Measurements from ENCODE around the gene CLNK. TPM values are rescaled to one million over a fixed set of nuclear protein-coding genes. Genes with fewer than 3 reads are reported as not detected.

The CLNK gene
- total and polyA plus RNA-seq, 2 donors (not counting 1 experiment from before 2014, with no cell fraction given) = 0.57 to 0.75 TPM

GRCh38 chr4:10704430-10704810 is 19.9 kb upstream of the CLNK start:
- no peak for ATAC-seq (ENCODE audit: low read depth)
- H4K20me1 ChIP-seq (ENCODE audit: control insufficient read depth, insufficient read depth, low read length, poor library complexity, severe bottlenecking) = no peaks in the 10 kb centered on the region

GRCh38 chr4:10703766-10704429 is 19.3 kb upstream of the CLNK start:
- Histone ChIP-seq H3K4me1 (ENCODE audit: control insufficient read depth in 2 of 2, insufficient read depth in 2 of 2, low read length in 2 of 2) (no peaks in the 10 kb centered on the region), H3K36me3 (replicated peaks in 1 of 2; ENCODE audit: control extremely low read depth in 1 of 2, control insufficient read depth in 1 of 2, extremely low read depth in 1 of 2, insufficient read depth in 2 of 2, low read length in 1 of 2) (no peaks in the 10 kb centered on the region), H3K4me2 (replicated peaks; ENCODE audit: low read depth, low read length, poor library complexity, severe bottlenecking) (no peak overlapping the region), H3K27me3 (replicated peaks in 1 of 4; ENCODE audit: control extremely low read depth in 1 of 4, control insufficient read depth in 3 of 4, insufficient read depth in 4 of 4, low read length in 3 of 4) (no peaks in the 10 kb centered on the region), H2AFZ (ENCODE audit: insufficient read depth, low read depth, low read length, poor library complexity, severe bottlenecking) (no peak overlapping the region), H3K9me3 (ENCODE audit: control extremely low read depth in 1 of 3, control insufficient read depth in 2 of 3, insufficient read depth in 1 of 3, low read length in 2 of 3) (no peaks in the 10 kb centered on the region), H3K4me3 (ENCODE audit: control extremely low read depth in 1 of 5, extremely low read depth in 1 of 5, insufficient read depth in 1 of 5, low read depth in 2 of 5, low read length in 4 of 5) (no peak overlapping the region), H3K27ac (ENCODE audit: low read length in 2 of 2) (no peak overlapping the region), H3K79me2 (ENCODE audit: control insufficient read depth, insufficient read depth, low read length) (no peaks in the 10 kb centered on the region), H4K20me1 (ENCODE audit: control insufficient read depth, insufficient read depth, low read length, poor library complexity, severe bottlenecking) (no peaks in the 10 kb centered on the region), H3K9ac (ENCODE audit: low read length) (no peak overlapping the region)
- intact Hi-C loops (cut with micrococcal nuclease) = no loop called here
- POLR2A ChIA-PET = no interaction called here
- ATAC-seq (ENCODE audit: low read depth) (no peak), DNase-seq (no peak)
- no peaks in the 10 kb centered on the region for H3K27me3 Mint-ChIP-seq
- no peak overlapping the region for H3K4me3 Mint-ChIP-seq
- TF ChIP-seq EZH2 (IDR thresholded peaks at IDR 0.05; ENCODE audit: borderline replicate concordance, insufficient read depth, low read depth, low read length, poor library complexity, severe bottlenecking) = no peak
- TF ChIP-seq, protein P1, sequence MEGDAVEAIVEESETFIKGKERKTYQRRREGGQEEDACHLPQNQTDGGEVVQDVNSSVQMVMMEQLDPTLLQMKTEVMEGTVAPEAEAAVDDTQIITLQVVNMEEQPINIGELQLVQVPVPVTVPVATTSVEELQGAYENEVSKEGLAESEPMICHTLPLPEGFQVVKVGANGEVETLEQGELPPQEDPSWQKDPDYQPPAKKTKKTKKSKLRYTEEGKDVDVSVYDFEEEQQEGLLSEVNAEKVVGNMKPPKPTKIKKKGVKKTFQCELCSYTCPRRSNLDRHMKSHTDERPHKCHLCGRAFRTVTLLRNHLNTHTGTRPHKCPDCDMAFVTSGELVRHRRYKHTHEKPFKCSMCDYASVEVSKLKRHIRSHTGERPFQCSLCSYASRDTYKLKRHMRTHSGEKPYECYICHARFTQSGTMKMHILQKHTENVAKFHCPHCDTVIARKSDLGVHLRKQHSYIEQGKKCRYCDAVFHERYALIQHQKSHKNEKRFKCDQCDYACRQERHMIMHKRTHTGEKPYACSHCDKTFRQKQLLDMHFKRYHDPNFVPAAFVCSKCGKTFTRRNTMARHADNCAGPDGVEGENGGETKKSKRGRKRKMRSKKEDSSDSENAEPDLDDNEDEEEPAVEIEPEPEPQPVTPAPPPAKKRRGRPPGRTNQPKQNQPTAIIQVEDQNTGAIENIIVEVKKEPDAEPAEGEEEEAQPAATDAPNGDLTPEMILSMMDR (IDR thresholded peaks at IDR 0.05) = no peak
- WGBS (ENCODE audit: insufficient coverage) = no CpG with 5 or more reads among the region's 3 CpGs
- CTCF ChIA-PET = no interaction called here
- H3K9me3 Mint-ChIP-seq (ENCODE audit: insufficient read depth) = peaks cover 2% of the 10 kb centered on the region
- H3K27ac Mint-ChIP-seq = no peak overlapping the region
- H3K4me1 Mint-ChIP-seq = no peaks in the 10 kb centered on the region

More at GRCh38 chr4:10704430-10704810, 19.9 kb upstream of the CLNK start:
- Histone ChIP-seq H2AFZ (ENCODE audit: insufficient read depth, low read depth, low read length, poor library complexity, severe bottlenecking) (no peak overlapping the region), H3K4me3 (ENCODE audit: control extremely low read depth in 1 of 5, extremely low read depth in 1 of 5, insufficient read depth in 1 of 5, low read depth in 2 of 5, low read length in 4 of 5) (no peak overlapping the region), H3K27ac (ENCODE audit: low read length in 2 of 2) (no peak overlapping the region), H3K79me2 (ENCODE audit: control insufficient read depth, insufficient read depth, low read length) (no peaks in the 10 kb centered on the region), H3K4me1 (ENCODE audit: control insufficient read depth in 2 of 2, insufficient read depth in 2 of 2, low read length in 2 of 2) (no peaks in the 10 kb centered on the region), H3K9ac (ENCODE audit: low read length) (no peak overlapping the region), H3K9me3 (ENCODE audit: control extremely low read depth in 1 of 3, control insufficient read depth in 2 of 3, insufficient read depth in 1 of 3, low read length in 2 of 3) (no peaks in the 10 kb centered on the region), H3K27me3 (replicated peaks in 1 of 4; ENCODE audit: control extremely low read depth in 1 of 4, control insufficient read depth in 3 of 4, insufficient read depth in 4 of 4, low read length in 3 of 4) (no peaks in the 10 kb centered on the region), H3K4me2 (replicated peaks; ENCODE audit: low read depth, low read length, poor library complexity, severe bottlenecking) (no peak overlapping the region), H3K36me3 (replicated peaks in 1 of 2; ENCODE audit: control extremely low read depth in 1 of 2, control insufficient read depth in 1 of 2, extremely low read depth in 1 of 2, insufficient read depth in 2 of 2, low read length in 1 of 2) (no peaks in the 10 kb centered on the region)
- TF ChIP-seq, protein P1 (IDR thresholded peaks at IDR 0.05) = no peak
- no peak for TF ChIP-seq EZH2 (IDR thresholded peaks at IDR 0.05; ENCODE audit: borderline replicate concordance, insufficient read depth, low read depth, low read length, poor library complexity, severe bottlenecking)
- CTCF ChIA-PET = no interaction called here
- POLR2A ChIA-PET = no interaction called here
- H3K4me3 Mint-ChIP-seq = no peak overlapping the region
- H3K9me3 Mint-ChIP-seq (ENCODE audit: insufficient read depth) = no peaks in the 10 kb centered on the region
- no peak overlapping the region for H3K27ac Mint-ChIP-seq
- no peak for DNase-seq
- intact Hi-C loops (cut with micrococcal nuclease) = no loop called here
- H3K27me3 Mint-ChIP-seq = no peaks in the 10 kb centered on the region
- no peaks in the 10 kb centered on the region for H3K4me1 Mint-ChIP-seq

All from B cell (primary cell).